NK-92 (cell line): ENCODE measurements around the gene RABL2B.
A peak's percentile ranks its signal among the peaks of the same experiment; 100 is the strongest.
"Not testable (repeated sequence)": the region's sequence is repeated elsewhere in the genome, so short reads cannot be mapped to it uniquely, and the experiment has no call there.

Source experiments
- DNase-seq: peaks from one replicate; lab custom pipeline; 2025; ENCODE audit not compliant: unreplicated experiment; lab: John Stamatoyannopoulos, UW

Gene RABL2B

GRCh38 chr22:50783033-50783879 is at the start of gene RABL2B:
TSS of gene RABL2B (minus strand) at chr22:50783636. CDS start at chr22:50782294, 1,342 bp downstream.
- peak; percentile 17 for DNase-seq

- DNase-seq: not testable (repeated sequence)
These were observed 3.5 kb upstream of the RABL2B start for GRCh38 chr22:50786936-50787335.

DNA sequence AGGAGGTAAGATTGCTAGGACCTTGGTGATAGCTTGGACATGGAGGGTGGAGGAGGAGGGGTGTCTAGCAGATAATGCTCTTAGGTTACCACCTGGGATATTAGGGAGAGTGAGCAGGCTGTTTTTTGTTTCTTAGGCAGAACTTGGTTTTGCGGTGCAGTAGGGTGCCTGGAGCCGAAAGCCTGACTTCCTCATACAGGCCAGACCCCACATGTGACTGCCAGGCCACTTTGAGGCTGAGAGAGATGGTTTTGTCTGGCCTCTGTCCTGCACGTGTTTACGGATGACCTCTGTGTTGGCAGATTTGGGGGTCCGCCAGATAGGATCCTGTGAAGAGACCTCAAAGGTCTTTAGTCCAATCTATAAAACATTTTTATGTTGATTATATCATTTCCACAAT is 1.9 kb upstream of the RABL2B start:
- not testable (repeated sequence) for DNase-seq

- not testable (repeated sequence) for DNase-seq
These were observed 442 bp upstream of the RABL2B start for GRCh38 chr22:50783880-50784276.

- not testable (repeated sequence) for DNase-seq
These were observed 1.2 kb downstream of the RABL2B start for GRCh38 chr22:50782253-50782652.

- not testable (repeated sequence) for DNase-seq
These were observed 3.2 kb downstream of the RABL2B start for GRCh38 chr22:50780244-50780643.

GRCh38 chr22:50777631-50778030 is 5.8 kb downstream of the RABL2B start:
- DNase-seq: not testable (repeated sequence)

DNA sequence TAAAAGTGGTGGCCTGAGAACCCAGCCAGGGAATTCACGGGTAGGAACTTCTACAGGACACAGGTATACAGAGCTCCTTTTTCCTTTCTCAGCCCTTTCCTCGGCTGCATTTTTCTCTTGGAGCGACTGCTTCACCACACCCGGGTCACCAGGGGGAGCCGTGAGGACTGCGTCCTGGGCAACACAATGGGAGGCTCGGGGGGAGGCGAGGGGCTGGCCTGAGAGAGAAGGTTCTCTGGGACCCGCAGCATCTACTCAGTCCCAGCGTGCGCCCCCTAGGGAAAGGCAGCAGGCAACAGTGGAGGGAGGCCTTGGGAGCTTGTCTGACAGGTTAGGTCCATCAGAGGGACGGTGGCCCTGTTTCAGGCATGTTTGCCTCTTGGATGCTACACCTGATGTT is 8.3 kb downstream of the RABL2B start:
- not testable (repeated sequence) for DNase-seq

GRCh38 chr22:50764288-50764687 is 19.1 kb downstream of the RABL2B start:
- not testable (repeated sequence) for DNase-seq

GRCh38 chr22:50761829-50762228 is 21.6 kb downstream of the RABL2B start:
- not testable (repeated sequence) for DNase-seq

- not testable (repeated sequence) for DNase-seq
These were observed 23.7 kb downstream of the RABL2B start for GRCh38 chr22:50759597-50760341.

- DNase-seq: not testable (repeated sequence)
These were observed 26.4 kb downstream of the RABL2B start for GRCh38 chr22:50756949-50757491.

DNA sequence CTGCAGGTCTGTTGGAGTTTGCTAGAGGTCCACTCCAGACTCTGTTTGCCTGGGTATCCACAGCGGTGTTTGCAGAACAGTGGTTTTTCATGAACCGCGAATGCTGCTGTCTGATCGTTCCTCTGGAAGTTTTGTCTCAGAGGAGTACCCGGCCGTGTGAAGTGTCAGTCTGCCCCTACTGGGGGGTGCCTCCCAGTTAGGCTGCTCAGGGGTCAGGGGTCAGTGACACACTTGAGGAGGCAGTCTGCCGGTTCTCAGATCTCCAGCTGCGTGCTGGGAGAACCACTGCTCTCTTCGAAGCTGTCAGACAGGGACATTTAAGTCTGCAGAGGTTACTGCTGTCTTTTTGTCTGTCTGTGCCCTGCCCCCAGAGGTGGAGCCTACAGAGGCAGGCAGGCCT is 27.0 kb downstream of the RABL2B start:
- DNase-seq: not testable (repeated sequence)

DNA sequence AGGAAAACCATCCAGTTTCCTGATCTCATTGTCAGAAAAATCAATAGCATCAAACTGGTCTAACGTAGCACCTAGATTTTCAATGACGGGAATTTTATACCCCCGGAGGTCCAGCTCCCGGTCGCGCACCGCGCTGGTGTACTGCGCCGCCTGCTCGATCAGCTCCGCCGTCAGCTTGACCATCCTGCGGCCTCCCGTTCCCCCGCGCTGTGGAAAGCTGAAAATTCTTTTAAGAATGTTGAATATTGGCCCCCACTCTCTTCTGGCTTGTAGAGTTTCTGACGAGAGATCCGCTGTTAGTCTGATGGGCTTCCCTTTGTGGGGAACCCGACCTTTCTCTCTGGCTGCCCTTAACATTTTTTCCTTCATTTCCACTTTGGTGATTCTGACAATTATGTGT is 28.2 kb downstream of the RABL2B start:
- not testable (repeated sequence) for DNase-seq

DNA sequence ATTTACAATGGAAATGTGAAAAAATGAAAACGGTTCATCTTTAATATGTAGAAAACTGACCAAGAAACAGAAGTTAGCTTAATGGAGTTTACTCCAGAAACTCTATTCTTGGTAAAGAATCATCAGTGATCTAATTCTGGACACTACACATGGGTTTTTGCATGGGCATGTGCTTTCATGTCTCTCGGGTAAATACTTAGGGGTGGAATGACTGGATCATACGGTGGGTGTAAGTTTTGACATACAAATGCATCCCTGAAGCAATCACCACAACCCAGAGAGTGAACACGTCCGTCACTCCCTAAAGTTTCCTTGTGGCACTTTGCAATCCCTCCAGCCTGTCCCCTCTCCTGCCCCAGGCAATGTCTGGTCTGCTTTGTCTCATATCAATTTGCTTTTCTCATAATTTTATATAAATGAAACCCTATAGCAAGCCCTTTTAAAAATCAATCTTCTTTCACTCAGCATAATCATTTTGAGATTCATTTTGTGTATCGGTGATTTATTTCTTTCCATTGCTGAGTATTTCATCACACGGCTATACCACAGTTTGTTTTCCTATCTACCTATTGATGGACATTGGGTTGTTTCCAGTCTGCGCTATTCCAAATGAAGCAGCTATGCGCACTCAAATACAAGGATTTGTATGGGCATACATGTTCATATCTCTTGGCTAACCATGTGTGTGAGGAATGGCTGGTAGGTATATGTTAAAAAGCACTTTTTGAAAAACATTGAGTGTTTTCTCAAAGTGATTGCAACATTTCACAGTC is 33.9 kb downstream of the RABL2B start:
- DNase-seq: not testable (repeated sequence)

DNA sequence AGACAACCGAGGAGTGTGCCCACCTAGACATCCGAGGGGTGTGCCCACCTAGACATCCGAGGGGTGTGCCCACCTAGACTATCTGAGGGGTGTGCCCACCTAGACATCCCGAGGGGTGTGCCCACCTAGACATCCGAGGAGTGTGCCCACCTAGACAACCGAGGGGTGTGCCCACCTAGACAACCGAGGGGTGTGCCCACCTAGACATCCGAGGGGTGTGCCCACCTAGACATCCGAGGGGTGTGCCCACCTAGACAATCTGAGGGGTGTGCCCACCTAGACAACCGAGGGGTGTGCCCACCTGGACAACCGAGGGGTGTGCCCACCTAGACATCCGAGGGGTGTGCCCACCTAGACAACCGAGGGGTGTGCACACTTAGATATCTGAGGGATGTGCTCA is 34.8 kb downstream of the RABL2B start:
- DNase-seq: not testable (repeated sequence)

- DNase-seq: not testable (repeated sequence)
These were observed 35.9 kb downstream of the RABL2B start for GRCh38 chr22:50747521-50747920.

GRCh38 chr22:50744424-50744823 is 39.0 kb downstream of the RABL2B start:
- DNase-seq: not testable (repeated sequence)

- DNase-seq: not testable (repeated sequence)
These were observed 42.7 kb downstream of the RABL2B start for GRCh38 chr22:50740714-50741113.

- DNase-seq: no peak
These were observed 43.5 kb downstream of the RABL2B start for GRCh38 chr22:50739894-50740293.

GRCh38 chr22:50739279-50739691 is 44.2 kb downstream of the RABL2B start:
- DNase-seq: no peak
